GM21381 (cell line): ENCODE data around the gene CCT7.

Experiments
- ATAC-seq: cut with Tn5 transposase; IDR thresholded peaks from one replicate; pipeline ENCODE4 v1.9.1; 2021; ENCODE audit warnings: mild to moderate bottlenecking, moderate library complexity; ENCODE audit not compliant: unreplicated experiment

CCT7 gene

GRCh38 chr2:73225513-73226360 is 8.4 kb upstream of the CCT7 start:
- no peak for ATAC-seq

- ATAC-seq = no peak
These were observed 7.0 kb upstream of the CCT7 start for GRCh38 chr2:73227086-73227485.

DNA sequence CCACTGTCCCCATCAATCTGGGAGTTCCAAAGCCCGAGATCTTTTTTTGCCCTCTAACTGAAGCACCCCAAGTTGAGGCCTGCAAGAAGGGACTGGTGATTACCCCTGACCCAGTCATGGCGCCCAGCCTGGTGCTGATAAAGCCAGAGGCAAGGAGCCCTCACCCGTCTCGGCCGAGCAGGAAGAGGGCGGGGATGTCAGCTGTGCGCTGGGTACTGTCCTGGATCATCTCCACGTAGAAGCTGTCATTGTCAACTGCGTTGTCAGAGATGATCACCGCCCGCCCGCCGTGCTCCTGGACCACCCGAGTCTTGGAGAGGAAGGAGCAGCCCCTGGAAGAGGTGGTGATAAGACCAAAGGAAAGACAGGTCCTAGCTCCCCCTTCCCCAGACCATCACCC is 5.5 kb upstream of the CCT7 start:
- ATAC-seq = no peak

- peak; percentile 11 for ATAC-seq
These were observed 1.5 kb upstream of the CCT7 start for GRCh38 chr2:73232403-73233153.

- ATAC-seq = peak; percentile 90
These were observed 765 bp upstream of the CCT7 start, which contains the start of gene PRADC1 for GRCh38 chr2:73233154-73233931. PRADC1 (minus strand) TSS chr2:73233239; CDS start chr2:73233160, 79 bp downstream.

DNA sequence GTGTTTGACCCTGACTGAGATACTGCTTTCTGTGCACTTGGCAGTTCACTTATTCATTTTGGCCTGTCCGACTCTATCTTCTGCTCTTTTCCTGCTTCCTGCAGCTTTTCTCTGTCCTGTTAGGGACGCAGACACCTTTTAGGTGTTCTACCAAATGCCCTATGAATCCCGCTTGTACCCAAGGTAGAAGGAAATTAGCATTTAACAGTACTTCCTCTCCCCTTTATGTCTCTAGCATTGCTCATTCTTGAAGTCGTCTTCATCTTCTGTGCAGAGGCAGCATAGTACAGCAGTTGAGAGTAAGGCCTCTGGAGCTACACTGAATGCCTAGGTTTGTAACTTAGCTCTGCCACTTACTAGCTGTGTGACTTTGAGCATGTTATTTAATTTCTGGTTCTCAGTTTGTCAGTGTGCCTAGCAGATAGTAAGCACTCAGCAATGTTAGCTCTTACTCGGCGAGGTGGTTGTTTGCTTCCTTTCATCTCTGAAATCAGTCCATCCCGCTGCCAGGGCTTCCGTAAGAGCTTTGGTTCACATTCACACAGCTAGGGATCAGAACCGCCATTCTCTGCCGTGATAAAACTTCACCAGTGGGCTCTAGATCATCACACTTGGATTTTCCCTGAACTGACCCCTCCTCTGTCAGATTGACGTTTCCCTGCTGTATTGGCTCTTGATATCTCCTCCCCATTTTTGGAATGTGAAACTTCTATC is 1.4 kb downstream of the CCT7 start:
- ATAC-seq = no peak

DNA sequence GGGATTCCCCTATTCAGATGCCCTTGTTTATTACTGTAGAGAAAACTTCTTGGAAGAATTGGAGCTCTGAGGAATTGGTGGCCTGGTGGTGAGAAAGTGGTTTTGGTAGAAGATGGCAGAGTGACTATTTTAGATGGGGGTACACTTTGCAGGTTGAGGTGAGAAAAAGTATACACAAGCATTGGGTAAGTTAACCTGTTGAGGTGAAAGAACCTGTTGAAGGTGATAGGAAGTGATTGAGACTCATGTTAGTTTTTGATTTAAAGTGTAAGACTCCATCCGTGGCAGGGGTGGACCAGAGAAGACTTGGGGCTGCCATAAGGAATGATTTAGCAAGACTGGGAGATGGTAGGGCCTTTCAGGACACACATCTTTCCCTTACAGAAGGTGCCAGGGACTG is 3.1 kb downstream of the CCT7 start:
- ATAC-seq = no peak

GRCh38 chr2:73238149-73238548 is 4.0 kb downstream of the CCT7 start:
- no peak for ATAC-seq

- no peak for ATAC-seq
These were observed 4.9 kb downstream of the CCT7 start for GRCh38 chr2:73238976-73239375.

DNA sequence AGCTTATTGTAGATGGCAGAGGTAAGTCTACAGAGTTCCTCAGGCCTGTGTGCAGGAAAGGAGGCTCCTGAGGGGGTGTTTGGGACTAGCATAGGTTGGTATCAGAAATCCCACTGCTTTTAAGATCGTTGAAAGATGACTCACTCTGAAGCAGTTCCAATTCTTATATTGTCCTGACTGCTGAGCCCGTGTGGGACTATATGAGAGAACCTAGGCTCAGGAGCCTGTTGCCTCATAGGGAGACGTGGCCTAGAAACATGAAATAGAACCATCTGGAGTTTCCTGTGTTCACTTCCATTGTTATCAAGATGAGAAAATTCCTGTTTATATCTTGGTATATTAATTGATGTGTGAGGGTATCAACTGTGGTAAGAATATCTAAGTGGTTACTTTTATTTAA is 5.7 kb downstream of the CCT7 start:
- no peak for ATAC-seq

DNA sequence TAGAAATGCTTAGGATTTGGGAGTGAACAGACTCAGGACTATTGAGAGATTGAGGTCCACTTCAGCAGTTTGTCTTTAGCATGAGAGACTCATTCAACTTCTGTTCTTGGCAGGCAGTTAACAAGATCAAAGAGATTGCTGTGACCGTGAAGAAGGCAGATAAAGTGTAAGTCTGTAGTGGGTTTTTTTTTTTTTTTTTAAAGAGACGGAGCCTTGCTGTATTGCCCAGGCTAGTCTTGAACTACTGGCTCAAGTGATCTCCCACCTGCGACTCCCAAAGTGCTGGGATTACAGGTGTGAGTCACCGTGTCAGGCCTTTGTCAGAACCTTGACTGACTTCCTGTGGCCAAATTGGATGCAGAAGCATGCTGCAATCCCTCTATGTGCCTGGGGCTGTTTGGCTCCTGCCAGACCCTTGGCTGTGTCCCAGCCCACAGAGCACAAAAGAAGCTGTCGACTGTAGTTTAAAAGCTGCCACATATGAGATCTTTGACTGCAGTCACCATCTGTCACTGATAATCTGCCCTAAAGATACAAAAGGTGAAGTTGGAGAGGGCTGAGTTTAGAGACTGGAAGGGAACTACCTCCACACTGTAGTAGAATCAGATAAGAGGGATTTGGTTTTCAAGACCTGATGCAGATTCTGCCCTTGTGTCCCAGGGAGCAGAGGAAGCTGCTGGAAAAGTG is 9.9 kb downstream of the CCT7 start:
- no peak for ATAC-seq

- ATAC-seq = no peak
These were observed 10.5 kb downstream of the CCT7 start for GRCh38 chr2:73244580-73244979.

GRCh38 chr2:73246850-73247249 is 12.7 kb downstream of the CCT7 start:
- ATAC-seq = no peak

- no peak for ATAC-seq
These were observed 15.5 kb downstream of the CCT7 start for GRCh38 chr2:73249636-73250035.

- no peak for ATAC-seq
These were observed 17.1 kb downstream of the CCT7 start for GRCh38 chr2:73250872-73251846.

DNA sequence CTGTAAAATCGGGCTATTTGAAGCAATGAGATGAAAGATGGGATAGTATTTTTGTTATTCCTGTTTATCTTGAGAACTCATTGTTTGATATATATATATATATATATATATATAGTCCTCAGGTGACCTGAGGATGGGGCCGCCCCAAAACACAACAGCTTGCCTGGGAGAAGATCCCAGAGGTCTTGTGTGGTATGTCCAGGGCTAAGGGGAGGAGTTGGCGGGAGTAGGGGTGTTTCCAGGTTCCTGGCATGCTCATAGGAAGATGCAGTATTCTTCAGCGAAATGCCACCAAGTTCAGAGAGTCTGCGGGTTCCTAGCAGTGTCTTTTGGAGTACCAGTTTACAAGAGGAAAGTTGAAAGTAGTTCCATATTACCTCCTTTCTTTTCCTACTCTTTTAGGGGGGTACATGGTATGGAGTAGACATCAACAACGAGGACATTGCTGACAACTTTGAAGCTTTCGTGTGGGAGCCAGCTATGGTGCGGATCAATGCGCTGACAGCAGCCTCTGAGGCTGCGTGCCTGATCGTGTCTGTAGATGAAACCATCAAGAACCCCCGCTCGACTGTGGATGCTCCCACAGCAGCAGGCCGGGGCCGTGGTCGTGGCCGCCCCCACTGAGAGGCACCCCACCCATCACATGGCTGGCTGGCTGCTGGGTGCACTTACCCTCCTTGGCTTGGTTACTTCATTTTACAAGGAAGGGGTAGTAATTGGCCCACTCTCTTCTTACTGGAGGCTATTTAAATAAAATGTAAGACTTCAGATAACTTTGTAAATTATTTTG is 18.3 kb downstream of the CCT7 start:
- ATAC-seq = no peak

- ATAC-seq = no peak
These were observed 19.3 kb downstream of the CCT7 start for GRCh38 chr2:73253400-73253799.

DNA sequence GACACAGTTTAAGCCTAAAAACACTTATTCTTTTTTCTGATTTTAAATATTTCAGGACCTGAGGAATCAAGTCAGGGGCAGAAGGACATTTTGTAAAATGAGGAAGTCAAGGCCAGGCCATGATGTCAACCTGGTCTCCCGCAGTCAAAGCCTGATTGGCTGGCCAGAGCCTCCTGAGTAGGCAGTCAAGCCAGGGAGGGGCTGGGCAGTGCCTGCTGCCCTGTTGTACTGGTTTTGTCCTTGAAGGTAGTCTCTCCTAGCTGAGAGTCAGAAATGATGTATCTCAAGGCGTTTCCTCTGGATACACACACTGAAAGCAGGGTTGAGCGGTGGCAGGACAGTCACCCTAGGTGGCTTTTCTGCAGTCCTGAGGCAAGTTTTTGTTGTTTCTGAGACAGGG is 19.8 kb downstream of the CCT7 start:
- ATAC-seq = no peak
